HG03135 (cell line): ENCODE results near the gene FSD2.
"Not testable (repeated sequence)": the region's sequence is repeated elsewhere in the genome, so short reads cannot be mapped to it uniquely, and the experiment has no call there.

Experiments
- ATAC-seq: cut with Tn5 transposase; IDR thresholded peaks from one replicate; pipeline ENCODE4 v1.9.1; 2021; ENCODE audit warnings: mild to moderate bottlenecking, moderate library complexity; ENCODE audit not compliant: unreplicated experiment

FSD2 gene

DNA sequence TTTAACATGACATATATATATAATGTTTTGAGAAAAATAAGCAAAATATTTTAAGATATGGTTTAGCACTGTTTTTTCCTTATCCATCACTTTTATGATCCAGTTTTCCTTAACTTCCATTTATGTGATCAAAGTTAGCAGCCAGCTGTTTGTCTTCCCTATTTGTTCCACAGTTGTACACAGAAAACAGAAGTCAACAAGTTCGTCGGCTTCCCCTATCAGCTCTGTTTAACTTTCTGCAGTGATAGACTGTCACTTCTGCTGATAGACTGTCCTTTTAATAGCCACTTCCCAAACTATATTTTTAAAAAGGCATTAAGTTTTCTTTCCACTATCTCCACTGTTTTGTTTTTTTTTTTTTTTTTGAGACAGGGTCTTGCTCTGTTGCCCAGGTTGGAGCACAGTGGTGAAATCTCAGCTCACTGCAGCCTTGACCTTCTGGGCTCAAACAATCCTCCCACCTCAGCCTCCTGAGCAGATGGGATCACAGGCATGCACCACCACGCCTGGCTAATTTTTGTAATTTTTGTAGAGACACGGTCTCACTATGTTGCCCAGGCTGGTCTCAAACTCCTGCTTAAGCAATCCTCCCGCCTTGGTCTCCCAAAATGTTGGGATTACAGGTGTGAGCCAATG is 7.2 kb downstream of the FSD2 start:
- no peak for ATAC-seq

DNA sequence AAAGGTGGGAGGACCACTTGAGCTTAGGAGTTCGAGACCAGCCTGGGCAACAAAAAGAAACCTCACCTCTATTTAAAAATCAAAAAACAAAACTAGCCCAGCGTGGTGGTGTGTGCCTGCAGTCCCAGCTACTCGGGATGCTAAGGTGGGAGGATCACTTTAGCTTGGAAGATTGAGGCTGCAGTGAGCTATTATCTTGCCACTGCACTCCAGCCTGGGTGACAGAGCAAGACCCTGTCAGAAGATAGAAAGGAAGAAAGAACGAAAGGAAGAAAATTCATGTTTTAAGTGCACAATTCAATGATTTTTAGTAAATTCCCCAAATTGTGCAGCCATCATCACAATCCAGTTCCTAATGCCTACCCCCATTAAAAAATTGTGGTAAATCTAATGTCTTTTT is 7.8 kb downstream of the FSD2 start:
- no peak for ATAC-seq

GRCh38 chr15:82793737-82794136 is 12.1 kb downstream of the FSD2 start:
- no peak for ATAC-seq

DNA sequence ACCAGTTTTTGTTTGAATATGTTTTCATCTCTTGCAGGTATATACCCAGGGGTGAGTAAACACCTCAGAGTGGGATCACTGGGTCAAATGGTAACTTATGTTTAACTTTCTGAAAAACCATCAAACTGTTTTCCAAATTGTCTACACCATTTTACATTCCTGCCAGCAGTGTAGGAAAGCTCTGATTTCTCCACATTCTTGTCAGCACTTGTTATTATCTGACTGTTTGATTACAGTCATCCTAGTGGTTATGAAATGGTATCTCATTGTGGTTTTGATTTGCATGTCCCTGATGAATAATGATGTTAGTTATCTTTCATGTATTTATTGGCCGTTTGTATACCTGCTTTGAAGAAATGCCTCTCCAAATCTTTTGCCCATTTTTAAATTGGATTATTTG is 13.8 kb downstream of the FSD2 start:
- ATAC-seq, result no peak

GRCh38 chr15:82790321-82790720 is 15.5 kb downstream of the FSD2 start:
- ATAC-seq, result no peak

GRCh38 chr15:82789491-82789890 is 16.4 kb downstream of the FSD2 start:
- no peak for ATAC-seq

GRCh38 chr15:82788496-82788895 is 17.4 kb downstream of the FSD2 start:
- ATAC-seq, result no peak

DNA sequence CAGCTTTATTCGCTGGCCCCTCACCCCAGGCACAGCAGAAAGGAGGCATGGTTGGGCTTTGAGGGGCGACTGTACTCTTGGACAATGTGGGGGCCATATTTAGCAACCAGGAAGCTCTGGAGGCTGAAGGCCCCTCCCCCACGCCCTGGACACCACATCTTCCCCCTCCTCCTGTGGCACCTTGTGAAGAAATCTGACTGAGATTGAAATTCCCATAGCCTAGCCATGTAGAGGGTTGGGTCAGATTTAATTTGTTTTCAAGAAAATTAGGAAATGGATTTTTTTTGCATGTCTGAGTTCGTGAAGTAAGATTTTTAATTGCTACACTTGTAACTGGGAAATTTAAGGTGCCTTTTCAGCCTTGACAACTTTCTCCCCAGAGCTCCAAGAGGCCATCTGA is 24.5 kb downstream of the FSD2 start:
- ATAC-seq, result no peak

DNA sequence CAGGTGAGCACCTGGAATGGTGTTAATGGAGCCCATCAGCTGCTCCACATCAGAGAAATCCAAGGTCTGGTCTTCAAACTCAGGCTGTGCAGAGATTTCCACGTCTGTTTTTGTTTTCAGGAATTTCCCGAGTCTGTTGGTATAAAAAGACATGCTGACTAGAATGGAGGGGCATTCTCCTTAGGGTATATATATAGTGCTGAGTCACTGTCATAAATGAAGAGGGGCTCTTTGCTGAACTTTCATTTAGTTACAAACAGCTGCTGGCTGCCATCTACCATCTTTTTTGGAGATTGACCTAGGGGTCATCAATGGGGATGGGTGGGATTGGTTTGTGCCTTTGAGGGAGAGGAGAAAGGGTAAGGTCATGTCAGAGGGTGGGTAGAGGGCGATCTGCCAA is 27.1 kb downstream of the FSD2 start:
- ATAC-seq, result no peak

- no peak for ATAC-seq
Measured at GRCh38 chr15:82774496-82774895, 31.4 kb downstream of the FSD2 start.

- no peak for ATAC-seq
Measured at GRCh38 chr15:82771789-82772607, 33.9 kb downstream of the FSD2 start.

- ATAC-seq, result no peak
Measured at GRCh38 chr15:82768414-82769054, 37.3 kb downstream of the FSD2 start.

DNA sequence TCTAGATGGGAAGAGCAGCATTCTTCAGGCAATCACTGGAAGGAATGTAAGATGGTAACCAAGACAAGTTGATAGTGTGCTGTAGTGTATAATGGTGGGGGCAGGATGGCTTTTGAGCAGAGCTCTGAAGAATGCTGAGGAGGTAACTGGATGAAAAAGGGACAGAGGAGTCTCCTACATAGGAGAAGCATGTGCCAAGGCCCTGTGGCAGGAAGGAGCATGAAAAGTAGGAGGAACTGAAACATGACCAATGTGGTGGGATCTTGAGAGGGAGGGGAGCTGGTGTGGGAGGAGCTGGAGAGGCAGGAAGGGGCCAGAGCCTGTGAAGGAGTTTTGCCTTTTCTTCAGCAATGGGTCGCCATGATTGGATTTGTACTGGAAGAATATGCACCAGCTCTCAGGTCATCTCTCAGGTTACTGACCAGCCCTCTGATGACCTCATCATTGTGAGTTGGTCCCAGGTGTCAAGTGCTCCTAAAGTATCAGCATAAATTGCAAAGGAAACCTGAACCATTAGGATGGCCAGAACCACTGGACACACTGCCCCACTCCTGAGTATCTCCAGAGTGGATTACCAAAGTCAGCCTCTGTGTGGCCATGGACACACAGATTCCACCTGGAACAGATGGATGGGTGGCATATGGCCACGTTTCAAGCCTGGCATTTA is 38.6 kb downstream of the FSD2 start:
- no peak for ATAC-seq

GRCh38 chr15:82766201-82766600 is 39.7 kb downstream of the FSD2 start:
- not testable (repeated sequence) for ATAC-seq

DNA sequence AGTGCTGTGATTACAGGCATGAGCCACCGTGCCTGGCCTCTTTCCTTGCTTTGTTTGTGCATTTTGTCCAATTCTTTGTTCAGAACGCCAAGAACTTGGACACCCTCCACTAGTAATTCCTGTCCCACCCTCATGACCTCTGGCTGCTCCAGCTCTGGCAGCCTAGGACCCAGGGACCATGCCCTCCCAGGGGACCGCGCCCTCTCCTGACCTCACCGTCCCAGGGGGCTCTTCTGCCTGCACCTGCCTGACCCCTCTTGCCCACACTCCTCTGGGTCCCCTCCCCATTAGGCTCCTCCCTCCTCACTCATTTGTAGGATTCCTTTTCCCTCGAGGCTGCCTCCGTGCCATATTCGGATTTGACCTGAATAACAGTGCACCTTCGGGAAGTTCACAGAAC is 41.1 kb downstream of the FSD2 start:
- ATAC-seq, result no peak

DNA sequence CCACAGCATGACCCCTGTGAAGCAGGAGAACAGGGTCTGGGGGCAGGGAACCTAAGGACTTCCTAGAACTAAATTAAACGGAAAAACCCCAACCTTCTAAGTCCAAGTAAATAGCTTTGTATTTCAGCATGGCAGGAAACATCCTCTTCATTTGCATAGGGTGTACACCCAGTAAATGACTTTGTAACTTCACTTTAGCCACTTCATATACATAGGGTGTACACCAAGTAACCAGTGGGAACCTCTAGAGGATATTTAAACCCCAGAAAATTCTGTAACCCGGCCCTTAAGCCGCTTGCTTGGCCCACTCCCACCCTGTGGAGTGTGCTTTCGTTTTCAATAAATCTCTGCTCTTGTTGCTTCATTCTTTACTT is 41.8 kb downstream of the FSD2 start:
- ATAC-seq, result no peak

- ATAC-seq, result no peak
Measured at GRCh38 chr15:82763361-82764116, 42.3 kb downstream of the FSD2 start.

DNA sequence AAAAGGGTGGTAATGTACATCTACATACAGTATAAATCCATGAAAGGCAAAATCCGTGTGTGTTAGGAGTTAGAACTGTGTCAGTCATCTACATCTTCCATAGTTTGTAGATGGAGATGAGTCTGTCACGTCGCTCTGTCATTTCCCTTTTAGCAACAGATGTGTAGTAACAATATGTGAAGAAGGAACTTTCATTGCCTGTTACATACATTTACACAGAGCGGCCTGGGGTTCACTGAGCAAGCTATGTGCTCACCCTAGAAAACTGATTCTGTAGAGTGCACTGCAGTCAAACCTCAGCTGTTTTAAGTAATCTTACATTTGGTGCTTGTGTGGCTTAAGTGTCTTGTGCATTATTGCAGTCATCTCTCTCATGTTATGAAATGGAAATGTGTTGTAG is 54.6 kb downstream of the FSD2 start:
- no peak for ATAC-seq

DNA sequence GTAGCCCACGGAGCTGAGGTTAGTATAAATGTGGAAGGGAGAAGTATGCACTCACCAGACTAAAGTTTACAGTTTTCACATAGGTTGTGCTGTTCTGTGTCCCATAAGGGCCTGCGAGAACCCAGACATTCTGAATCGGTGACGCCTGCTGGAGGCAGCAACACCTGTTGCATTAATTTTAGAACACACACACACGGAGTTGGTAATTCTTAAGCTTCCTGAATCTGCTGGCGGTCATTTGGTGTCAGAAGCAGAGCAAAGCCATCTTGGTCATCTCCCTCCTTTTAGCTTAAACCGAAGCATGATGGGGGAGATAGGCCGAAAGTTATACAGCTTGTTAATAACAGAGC is 55.1 kb downstream of the FSD2 start:
- peak; percentile 18 for ATAC-seq

DNA sequence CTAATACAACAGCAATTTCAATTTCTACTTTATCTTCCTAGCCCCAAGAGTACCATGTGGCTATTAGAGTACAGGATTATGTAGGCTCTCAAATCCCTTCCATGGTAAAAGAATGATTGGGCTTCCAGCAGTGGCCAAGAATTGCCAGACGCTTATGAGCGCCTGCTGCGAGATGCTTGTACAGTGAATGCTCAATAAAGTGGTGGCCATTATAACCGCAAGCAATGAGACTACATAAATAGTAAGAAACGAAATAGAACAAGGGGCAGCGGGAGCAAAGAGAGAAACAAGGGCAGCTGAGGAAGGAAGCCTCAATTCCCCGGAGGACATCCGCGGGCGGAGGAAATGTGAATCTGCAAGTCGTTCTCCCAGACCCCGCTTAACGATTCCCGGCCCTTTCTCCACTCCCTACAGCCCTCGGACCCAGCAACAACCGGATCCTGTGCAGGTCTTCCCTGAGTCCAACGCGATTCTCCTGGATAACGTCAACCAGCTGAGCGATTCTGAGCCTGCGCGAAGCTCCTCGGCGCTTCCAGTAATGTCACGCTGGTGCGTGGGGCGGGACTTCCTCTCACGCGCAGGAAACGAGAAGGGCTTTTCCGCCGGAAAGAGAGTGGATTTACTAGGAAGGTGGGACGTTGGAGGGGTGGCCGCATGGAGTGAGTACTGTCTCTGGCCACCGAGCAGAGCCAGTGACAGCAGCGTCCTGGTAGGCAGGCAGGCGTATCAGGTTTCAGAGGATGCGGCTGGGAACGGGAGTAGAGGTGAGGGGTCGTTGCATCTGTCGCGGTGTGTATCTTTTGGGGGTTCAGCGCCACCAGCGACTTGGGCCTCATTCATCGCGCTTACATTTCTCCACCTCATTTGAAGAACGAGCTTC is 55.7 kb downstream of the FSD2 start:
- peak; percentile 87 for ATAC-seq
